ENCODE results near the gene DRAXIN.

GRCh38 chr1:11738096-11738495, 46.6 kb downstream of the DRAXIN start:
- TF ChIP-seq CTCF (IDR thresholded peaks at IDR 0.05) (no peak), POLR2AphosphoS5 (IDR thresholded peaks at IDR 0.05) (no peak)

Data from suprapubic skin (tissue), 3 donors.